Choroid plexus epithelial cell (primary cell): ENCODE measurements around the gene RANBP17.
"Not testable (repeated sequence)": the region's sequence is repeated elsewhere in the genome, so short reads cannot be mapped to it uniquely, and the experiment has no call there.

ENCODE experiments used
- DNase-seq: peaks from one replicate; pipeline ENCODE4 v3.0.0-alpha.2; 2010; ENCODE audit warnings: low read depth
- H3K4me3 ChIP-seq: 2 replicates; pipeline ENCODE4 v1.5.1; 2011; ENCODE audit warnings: low read depth, mild to moderate bottlenecking, control low read depth, low read length, moderate library complexity
- CTCF ChIP-seq: conservative IDR thresholded peaks from 2 replicates; pipeline ENCODE4 v1.5.1; 2011; ENCODE audit warnings: low read depth, mild to moderate bottlenecking, control low read depth, inconsistent platforms, low read length, moderate library complexity

RANBP17 gene

GRCh38 chr5:171291371-171291770, 429.6 kb downstream of the RANBP17 start:
- no peak overlapping the region for H3K4me3 ChIP-seq
- TF ChIP-seq CTCF: no peak
- no peak for DNase-seq

- no peak overlapping the region for H3K4me3 ChIP-seq
- TF ChIP-seq CTCF: no peak
- DNase-seq: no peak
Measured at GRCh38 chr5:171295299-171295698, 433.5 kb downstream of the RANBP17 start.

GRCh38 chr5:171295801-171296200, 434.0 kb downstream of the RANBP17 start:
- no peak overlapping the region for H3K4me3 ChIP-seq
- no peak for TF ChIP-seq CTCF
- no peak for DNase-seq

- not testable (repeated sequence) for H3K4me3 ChIP-seq, DNase-seq
Measured at GRCh38 chr5:171297941-171298340, 436.1 kb downstream of the RANBP17 start.

- DNase-seq: no peak
- H3K4me3 ChIP-seq: no peak overlapping the region
- TF ChIP-seq CTCF: no peak
Measured at GRCh38 chr5:171299228-171299627, 437.4 kb downstream of the RANBP17 start.

- H3K4me3 ChIP-seq: no peak overlapping the region
- no peak for DNase-seq
- no peak for TF ChIP-seq CTCF
Measured at GRCh38 chr5:171299851-171300250, 438.0 kb downstream of the RANBP17 start.

GRCh38 chr5:171300358-171300757, 438.5 kb downstream of the RANBP17 start:
- no peak for TF ChIP-seq CTCF
- DNase-seq: no peak
- no peak overlapping the region for H3K4me3 ChIP-seq

- TF ChIP-seq CTCF: no peak
- DNase-seq: no peak
- H3K4me3 ChIP-seq: no peak overlapping the region
Measured at GRCh38 chr5:171306166-171306565, 444.3 kb downstream of the RANBP17 start.
